OCI-LY1 (cell line): ENCODE measurements around the gene LIN7C.

Experiments
- H2AFZ ChIP-seq: fragments of 200-600 bp; sonication (generic), shearing (Covaris generic); 2 replicates; pipeline ENCODE4 v1.6.0; 2014; ENCODE audit warnings: antibody characterized with exemption, mild to moderate bottlenecking, low read length
- H3F3A ChIP-seq: fragments of 200-600 bp; sonication (generic), shearing (Covaris generic); 2 replicates; pipeline ENCODE4 v1.6.0; 2014; ENCODE audit warnings: mild to moderate bottlenecking, antibody characterized with exemption, low read length, moderate library complexity; ENCODE audit not compliant: insufficient read depth
- H3K27ac ChIP-seq: fragments of 200-600 bp; sonication (generic); 2 replicates; pipeline ENCODE4 v1.5.1; 2014; ENCODE audit warnings: low read length, mixed run types, mild to moderate bottlenecking, low read depth; ENCODE audit not compliant: poor library complexity, severe bottlenecking
- H3K27me3 ChIP-seq: fragments of 200-600 bp; sonication (generic); 2 replicates; pipeline ENCODE4 v1.6.0; 2014; ENCODE audit warnings: antibody characterized with exemption, mild to moderate bottlenecking, low read length, moderate library complexity; ENCODE audit not compliant: insufficient read depth
- H3K36me3 ChIP-seq: fragments of 200-600 bp; sonication (generic); 2 replicates; pipeline ENCODE4 v1.6.1; 2014; ENCODE audit warnings: mild to moderate bottlenecking, antibody characterized with exemption, low read length, moderate library complexity, mixed read lengths; ENCODE audit not compliant: insufficient read depth
- H3K4me1 ChIP-seq: fragments of 200-600 bp; sonication (generic); 2 replicates; pipeline ENCODE4 v1.5.1; 2014; ENCODE audit warnings: mild to moderate bottlenecking, low read length, moderate library complexity; ENCODE audit not compliant: insufficient read depth, severe bottlenecking
- H3K4me2 ChIP-seq: fragments of 200-600 bp; sonication (generic), shearing (Covaris generic); 2 replicates; pipeline ENCODE4 v1.6.1; 2014; ENCODE audit warnings: low read length
- H3K4me3 ChIP-seq: fragments of 200-600 bp; sonication (generic); 2 replicates; pipeline ENCODE4 v1.5.1; 2014; ENCODE audit warnings: low read length, low read depth, mild to moderate bottlenecking, mixed read lengths; ENCODE audit not compliant: poor library complexity, severe bottlenecking
- H3K79me2 ChIP-seq: fragments of 200-600 bp; shearing (Covaris generic); 2 replicates; pipeline ENCODE4 v1.6.1; 2016; ENCODE audit warnings: mixed run types, low read length, mixed read lengths; ENCODE audit not compliant: insufficient read depth
- H3K9ac ChIP-seq: fragments of 200-600 bp; sonication (generic), shearing (Covaris generic); 2 replicates; pipeline ENCODE4 v1.6.1; 2014; ENCODE audit warnings: mild to moderate bottlenecking, low read length, mixed read lengths
- H3K9me2 ChIP-seq: fragments of 200-600 bp; sonication (generic), shearing (Covaris generic); 2 replicates; pipeline ENCODE4 v1.6.1; 2014; ENCODE audit warnings: low read depth, mild to moderate bottlenecking, low read length, mixed read lengths
- H3K9me3 ChIP-seq: fragments of 200-600 bp; shearing (Covaris generic); 2 replicates; pipeline ENCODE4 v1.6.1; 2014; ENCODE audit warnings: low read length, mixed read lengths
- H4K20me1 ChIP-seq: fragments of 200-600 bp; sonication (generic), shearing (Covaris generic); 2 replicates; pipeline ENCODE4 v1.6.0; 2016; ENCODE audit warnings: mild to moderate bottlenecking, low read length; ENCODE audit not compliant: insufficient read depth
- EZH2 ChIP-seq: fragments of 200-600 bp; sonication (generic), shearing (Covaris generic); IDR thresholded peaks from 2 replicates; pipeline ENCODE4 v1.8.0; 2017; ENCODE audit warnings: borderline replicate concordance, mixed run types, mild to moderate bottlenecking, antibody characterized with exemption, low read length, moderate library complexity, mixed read lengths
- TF ChIP-seq, protein P1 (sequence below): fragments of 200-600 bp; sonication (generic), shearing (Covaris generic); IDR thresholded peaks from 2 replicates; pipeline ENCODE4 v1.5.1; 2017; ENCODE audit warnings: mild to moderate bottlenecking, antibody characterized with exemption, low read length, moderate library complexity, mixed read lengths

LIN7C gene

DNA sequence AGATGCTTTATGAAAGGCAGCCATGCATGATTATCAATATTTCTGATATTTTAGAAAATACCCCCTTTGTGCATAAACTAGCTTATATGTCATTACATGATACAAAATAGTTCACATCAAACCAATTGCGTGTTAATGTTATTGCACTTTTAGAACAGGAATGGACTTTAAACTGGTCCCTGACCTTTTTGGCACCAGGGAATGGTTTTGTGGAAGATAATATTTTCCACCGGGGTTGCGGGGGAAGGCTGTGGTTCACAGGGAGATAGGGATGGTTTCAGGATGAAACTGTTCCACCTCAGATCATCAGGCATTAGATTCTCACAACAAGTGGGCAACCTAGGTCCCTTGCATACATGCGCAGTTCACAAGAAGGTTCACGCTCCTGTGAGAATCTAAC is 17.5 kb downstream of the LIN7C start:
- Histone ChIP-seq H4K20me1 (no peaks in the 10 kb centered on the region), H3K9ac (no peak overlapping the region), H3K27me3 (no peaks in the 10 kb centered on the region), H3K36me3 (peaks cover 33% of the 10 kb centered on the region; the same call in 1 of the 2 replicates), H2AFZ (no peak overlapping the region), H3K4me3 (no peak overlapping the region), H3K4me1 (no peaks in the 10 kb centered on the region), H3F3A (no peaks in the 10 kb centered on the region), H3K4me2 (no peak overlapping the region), H3K27ac (no peak overlapping the region), H3K9me2 (no peaks in the 10 kb centered on the region), H3K79me2 (no peaks in the 10 kb centered on the region), H3K9me3 (no peaks in the 10 kb centered on the region)
- TF ChIP-seq, protein P1, sequence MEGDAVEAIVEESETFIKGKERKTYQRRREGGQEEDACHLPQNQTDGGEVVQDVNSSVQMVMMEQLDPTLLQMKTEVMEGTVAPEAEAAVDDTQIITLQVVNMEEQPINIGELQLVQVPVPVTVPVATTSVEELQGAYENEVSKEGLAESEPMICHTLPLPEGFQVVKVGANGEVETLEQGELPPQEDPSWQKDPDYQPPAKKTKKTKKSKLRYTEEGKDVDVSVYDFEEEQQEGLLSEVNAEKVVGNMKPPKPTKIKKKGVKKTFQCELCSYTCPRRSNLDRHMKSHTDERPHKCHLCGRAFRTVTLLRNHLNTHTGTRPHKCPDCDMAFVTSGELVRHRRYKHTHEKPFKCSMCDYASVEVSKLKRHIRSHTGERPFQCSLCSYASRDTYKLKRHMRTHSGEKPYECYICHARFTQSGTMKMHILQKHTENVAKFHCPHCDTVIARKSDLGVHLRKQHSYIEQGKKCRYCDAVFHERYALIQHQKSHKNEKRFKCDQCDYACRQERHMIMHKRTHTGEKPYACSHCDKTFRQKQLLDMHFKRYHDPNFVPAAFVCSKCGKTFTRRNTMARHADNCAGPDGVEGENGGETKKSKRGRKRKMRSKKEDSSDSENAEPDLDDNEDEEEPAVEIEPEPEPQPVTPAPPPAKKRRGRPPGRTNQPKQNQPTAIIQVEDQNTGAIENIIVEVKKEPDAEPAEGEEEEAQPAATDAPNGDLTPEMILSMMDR = no peak
- TF ChIP-seq EZH2 = no peak

DNA sequence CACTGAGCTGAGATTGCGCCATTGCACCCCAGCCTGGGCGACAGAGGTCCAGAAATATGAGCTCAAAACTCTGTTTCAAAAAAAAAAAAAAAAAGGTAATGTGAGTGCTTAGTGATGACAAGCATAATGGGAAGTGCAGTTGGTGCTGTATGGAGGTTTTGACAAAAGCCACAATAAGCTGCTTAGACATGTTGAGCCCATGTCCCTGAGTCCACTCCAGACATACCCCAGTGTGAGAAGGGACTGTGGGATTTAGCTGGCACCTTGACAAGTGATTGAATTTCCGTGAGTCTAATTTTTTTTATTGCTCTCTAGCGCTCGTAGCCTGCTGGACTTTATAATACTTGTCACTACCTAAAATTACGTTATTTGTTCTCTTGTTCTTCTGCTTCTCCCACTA is 18.9 kb downstream of the LIN7C start:
- no peak for TF ChIP-seq EZH2
- TF ChIP-seq, protein P1 = no peak
- Histone ChIP-seq H3K9ac (no peak overlapping the region), H3K79me2 (no peaks in the 10 kb centered on the region), H3K9me2 (no peaks in the 10 kb centered on the region), H3K27ac (no peak overlapping the region), H4K20me1 (no peaks in the 10 kb centered on the region), H3K4me3 (no peak overlapping the region), H2AFZ (no peak overlapping the region), H3F3A (no peaks in the 10 kb centered on the region), H3K27me3 (no peaks in the 10 kb centered on the region), H3K9me3 (no peaks in the 10 kb centered on the region), H3K36me3 (peaks cover 22% of the 10 kb centered on the region; the same call in 1 of the 2 replicates), H3K4me2 (no peak overlapping the region), H3K4me1 (no peaks in the 10 kb centered on the region)

DNA sequence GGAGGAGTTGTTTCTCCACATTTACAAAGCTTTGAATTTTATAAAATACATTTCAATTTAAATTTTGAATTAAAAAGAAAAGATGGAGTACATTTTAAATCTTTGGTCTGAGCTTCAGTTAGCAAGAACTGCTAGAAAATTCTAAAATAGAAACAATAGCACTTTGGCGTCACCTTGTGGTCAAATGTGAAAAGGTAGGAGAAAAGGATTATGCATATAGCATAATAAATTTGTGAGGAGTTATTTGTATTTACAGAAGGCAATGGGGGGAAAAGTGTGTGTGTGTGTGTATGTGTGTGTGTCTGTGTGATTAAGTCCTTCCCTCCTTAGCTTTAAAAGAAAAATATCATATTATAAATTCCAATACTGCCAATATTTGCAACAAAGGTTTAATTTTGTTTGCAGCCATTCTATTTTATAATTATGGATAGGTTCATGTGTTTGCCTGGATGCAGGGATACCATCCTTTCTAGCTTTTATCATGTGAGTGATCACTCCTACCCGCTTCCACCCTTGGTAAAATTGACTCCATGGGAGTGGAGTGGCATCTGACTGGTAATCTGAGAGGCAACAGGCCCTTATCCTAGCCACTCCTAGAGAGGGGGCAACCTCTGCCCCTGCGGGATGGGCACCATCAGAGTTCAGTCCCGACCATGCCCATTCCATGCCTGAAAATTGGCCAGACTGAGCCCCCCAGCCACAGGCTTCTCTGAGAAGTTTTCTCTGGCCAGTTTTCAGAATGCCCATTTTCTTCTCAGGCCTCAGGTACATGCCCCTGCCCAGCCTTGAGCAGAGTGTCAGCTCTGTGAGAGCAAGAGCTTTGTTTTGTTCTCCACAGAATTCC is 20.4 kb downstream of the LIN7C start:
- Histone ChIP-seq H3K4me1 (no peaks in the 10 kb centered on the region), H3K27me3 (no peaks in the 10 kb centered on the region), H3F3A (no peaks in the 10 kb centered on the region), H4K20me1 (no peaks in the 10 kb centered on the region), H3K9me2 (no peaks in the 10 kb centered on the region), H3K36me3 (peaks cover 6% of the 10 kb centered on the region; the same call in 1 of the 2 replicates), H2AFZ (no peak overlapping the region), H3K9me3 (no peaks in the 10 kb centered on the region), H3K4me3 (no peak overlapping the region), H3K27ac (no peak overlapping the region), H3K4me2 (no peak overlapping the region), H3K9ac (no peak overlapping the region), H3K79me2 (no peaks in the 10 kb centered on the region)
- no peak for TF ChIP-seq EZH2
- TF ChIP-seq, protein P1 = peak; percentile 78
